Neural progenitor cell (in vitro differentiated cells): ENCODE data around the gene MUCL3. TPM values are rescaled to one million over a fixed set of nuclear protein-coding genes. Genes with fewer than 3 reads are reported as not detected.
A peak's percentile ranks its signal among the peaks of the same experiment; 100 is the strongest.

ENCODE experiments used
- DNase-seq: peaks from one replicate; pipeline ENCODE4 v3.0.0-alpha.2; 2016; ENCODE audit warnings: low spot score
- H2AFZ ChIP-seq: fragments of 200-600 bp; sonication (generic); replicated peaks from 2 replicates; pipeline ENCODE4 v1.6.1; 2016; ENCODE audit warnings: antibody characterized with exemption
- H3F3A ChIP-seq: fragments of 200-600 bp; sonication (generic); 2 replicates; pipeline ENCODE4 v1.6.1; 2016; ENCODE audit warnings: antibody characterized with exemption, low read depth
- H3K27ac ChIP-seq: fragments of 200-600 bp; sonication (generic); 2 replicates; pipeline ENCODE4 v1.5.1; 2016; ENCODE audit warnings: mild to moderate bottlenecking
- H3K27me3 ChIP-seq: fragments of 200-600 bp; sonication (generic); 2 replicates; pipeline ENCODE4 v1.6.1; 2016; ENCODE audit warnings: mild to moderate bottlenecking, moderate library complexity
- H3K36me3 ChIP-seq: fragments of 200-600 bp; sonication (generic); 2 replicates; pipeline ENCODE4 v1.5.1; 2016
- H3K4me1 ChIP-seq: fragments of 200-600 bp; sonication (generic); 2 replicates; pipeline ENCODE4 v1.6.1; 2016; ENCODE audit warnings: mixed run types
- H3K4me2 ChIP-seq: fragments of 200-600 bp; sonication (generic); 2 replicates; pipeline ENCODE4 v1.6.1; 2016
- H3K4me3 ChIP-seq: fragments of 200-600 bp; sonication (generic); 2 replicates; pipeline ENCODE4 v1.5.1; 2016
- H3K79me2 ChIP-seq: fragments of 200-600 bp; sonication (generic); 2 replicates; pipeline ENCODE4 v1.6.1; 2016; ENCODE audit warnings: low read depth
- H3K9ac ChIP-seq: fragments of 200-600 bp; sonication (generic); 2 replicates; pipeline ENCODE4 v1.6.1; 2016
- H3K9me3 ChIP-seq: fragments of 200-600 bp; sonication (generic); 2 replicates; pipeline ENCODE4 v1.5.1; 2016; ENCODE audit warnings: low read depth
- H4K20me1 ChIP-seq: fragments of 200-600 bp; sonication (generic); 2 replicates; pipeline ENCODE4 v1.6.1; 2016; ENCODE audit warnings: low read depth
- H3K27ac Mint-ChIP-seq: 3 replicates; pipeline ENCODE4 v1.8.0; 2021; ENCODE audit warnings: mixed read lengths
- H3K27me3 Mint-ChIP-seq: 2 replicates; pipeline ENCODE4 v1.8.0; 2022; ENCODE audit warnings: low read depth, mild to moderate bottlenecking, inconsistent platforms, moderate library complexity, mixed read lengths; ENCODE audit not compliant: insufficient read depth
- H3K36me3 Mint-ChIP-seq: 3 replicates; pipeline ENCODE4 v1.8.0; 2021; ENCODE audit warnings: mixed read lengths
- H3K4me1 Mint-ChIP-seq: 3 replicates; pipeline ENCODE4 v1.8.0; 2021; ENCODE audit warnings: mixed read lengths
- H3K4me3 Mint-ChIP-seq: 3 replicates; pipeline ENCODE4 v1.8.0; 2021; ENCODE audit warnings: mild to moderate bottlenecking, moderate library complexity, mixed read lengths
- H3K9me3 Mint-ChIP-seq: 3 replicates; pipeline ENCODE4 v1.8.0; 2020; ENCODE audit warnings: mixed read lengths
- CTCF ChIP-seq: fragments of 200-600 bp; sonication (generic); IDR thresholded peaks from 2 replicates; pipeline ENCODE4 v1.5.1; 2017; ENCODE audit warnings: antibody characterized with exemption, mild to moderate bottlenecking
- EZH2 ChIP-seq: fragments of 200-600 bp; sonication (generic); IDR thresholded peaks from 2 replicates; pipeline ENCODE4 v1.6.1; 2017; ENCODE audit warnings: antibody characterized with exemption, mild to moderate bottlenecking, moderate library complexity
- EZH2phosphoT487 ChIP-seq: fragments of 200-600 bp; sonication (generic); IDR thresholded peaks from 2 replicates; pipeline ENCODE4 v1.6.1; 2017; ENCODE audit warnings: antibody characterized with exemption
- total RNA-seq: library from RNA; depleted of rRNA; stranded (reverse); fragments of >200 nt; gene quantifications from 2 replicates; pipeline ENCODE4 v1.2.3, GENCODE V29; 2015; ENCODE audit warnings: low replicate concordance

Gene MUCL3
- total RNA-seq, result 0.03 TPM in 1 of 2 replicates, not detected in the other

- Histone ChIP-seq H3K9me3 (no peaks in the 10 kb centered on the region), H3K9ac (no peak within 1 kb of the TSS), H3K36me3 (no peaks in the 10 kb centered on the region), H3K4me2 (no peak within 1 kb of the TSS), H3K27me3 (no peaks in the 10 kb centered on the region), H3K79me2 (no peaks in the 10 kb centered on the region), H3K4me3 (no peak within 1 kb of the TSS), H3F3A (no peaks in the 10 kb centered on the region), H4K20me1 (no peaks in the 10 kb centered on the region), H3K27ac (no peak within 1 kb of the TSS), H2AFZ (no peak within 1 kb of the TSS), H3K4me1 (peaks cover 11% of the 10 kb centered on the region)
- no peaks in the 10 kb centered on the region for H3K36me3 Mint-ChIP-seq
- peak within 1 kb of the TSS; percentile 59 for H3K27ac Mint-ChIP-seq
- H3K4me1 Mint-ChIP-seq, result peaks cover 20% of the 10 kb centered on the region
- TF ChIP-seq EZH2 (no peak), EZH2phosphoT487 (no peak)
- H3K4me3 Mint-ChIP-seq, result no peak within 1 kb of the TSS
- peaks cover 22% of the 10 kb centered on the region for H3K27me3 Mint-ChIP-seq
- H3K9me3 Mint-ChIP-seq, result no peaks in the 10 kb centered on the region
- no peak for DNase-seq
These were observed at the start of gene MUCL3 for GRCh38 chr6:30940361-30940986. Gene MUCL3 (plus strand): TSS chr6:30940973. CDS start chr6:30941000, 27 bp downstream.

- Mint-ChIP-seq H3K4me3 (peak overlapping the region; percentile 18), H3K36me3 (peaks cover 37% of the 10 kb centered on the region), H3K4me1 (peaks cover 37% of the 10 kb centered on the region), H3K27ac (peak overlapping the region; percentile 11), H3K9me3 (no peaks in the 10 kb centered on the region), H3K27me3 (peaks cover 5% of the 10 kb centered on the region)
- Histone ChIP-seq H3K27ac (no peak overlapping the region), H3F3A (peaks cover 17% of the 10 kb centered on the region), H3K4me2 (no peak overlapping the region), H3K9ac (no peak overlapping the region), H3K4me3 (no peak overlapping the region), H2AFZ (no peak overlapping the region), H4K20me1 (peaks cover 87% of the 10 kb centered on the region), H3K36me3 (peaks cover 4% of the 10 kb centered on the region), H3K79me2 (peaks cover 72% of the 10 kb centered on the region), H3K4me1 (peaks cover 52% of the 10 kb centered on the region), H3K27me3 (no peaks in the 10 kb centered on the region), H3K9me3 (no peaks in the 10 kb centered on the region)
- TF ChIP-seq EZH2phosphoT487 (no peak), EZH2 (no peak), CTCF (no peak)
- DNase-seq, result no peak
These were observed 49.4 kb upstream of the MUCL3 start for GRCh38 chr6:30891450-30891723.

- H3K79me2 ChIP-seq, result peaks cover 66% of the 10 kb centered on the region
- peaks cover 14% of the 10 kb centered on the region for H3F3A ChIP-seq
- H3K9me3 ChIP-seq, result no peaks in the 10 kb centered on the region
- H3K4me1 ChIP-seq, result peaks cover 48% of the 10 kb centered on the region
- peak overlapping the region; percentile 18 for H3K4me3 Mint-ChIP-seq
- H3K36me3 Mint-ChIP-seq, result peaks cover 39% of the 10 kb centered on the region
- no peak for DNase-seq
- H4K20me1 ChIP-seq, result peaks cover 87% of the 10 kb centered on the region
- H3K36me3 ChIP-seq, result peaks cover 4% of the 10 kb centered on the region
- H3K9me3 Mint-ChIP-seq, result no peaks in the 10 kb centered on the region
- peaks cover 31% of the 10 kb centered on the region for H3K4me1 Mint-ChIP-seq
- peak overlapping the region; percentile 20 for H3K27ac ChIP-seq
- no peaks in the 10 kb centered on the region for H3K27me3 ChIP-seq
- no peak overlapping the region for H2AFZ ChIP-seq
- peaks cover 5% of the 10 kb centered on the region for H3K27me3 Mint-ChIP-seq
- no peak overlapping the region for H3K9ac ChIP-seq
- H3K4me3 ChIP-seq, result no peak overlapping the region
- peak overlapping the region; percentile 11 for H3K27ac Mint-ChIP-seq
- TF ChIP-seq CTCF (no peak), EZH2phosphoT487 (no peak), EZH2 (no peak)
- no peak overlapping the region for H3K4me2 ChIP-seq
These were observed 48.8 kb upstream of the MUCL3 start for GRCh38 chr6:30891816-30892538.
